K562 (cell line): Measurements from ENCODE around the gene RAB1B. TPM values are rescaled to one million over a fixed set of nuclear protein-coding genes. Genes with fewer than 3 reads are reported as not detected.
A peak's percentile ranks its signal among the peaks of the same experiment; 100 is the strongest.

ENCODE experiments used
- ATAC-seq: fragments of 200-7000 bp; cut with Tn5 transposase; 3 replicates; pipeline ENCODE4 v1.9.1; 2020; ENCODE audit warnings: moderate library complexity
- BruUV-seq: library from RNA; stranded (reverse); fragments of 400-500 nt; replicated peaks from 2 replicates; lab custom pipeline; 2021; lab: Mats Ljungman, UMichigan
- CTCF ChIA-PET: fragments of 300-600 bp; formaldehyde crosslinking; extraction: SDS; loops from one replicate; lab custom pipeline; 2021; ENCODE audit warnings: low intra/inter-chr PET ratio; lab: Yijun Ruan, JAX
- POLR2A ChIA-PET: fragments of 300-600, 350-650 bp; sonication (Branson Sonifier 250); formaldehyde crosslinking; extraction: SDS; loops from one replicate; lab custom pipeline; 2021; ENCODE audit warnings: antibody characterized with exemption, inconsistent platforms; lab: Yijun Ruan, JAX
- DNase-seq, 4 experiments: peaks; one replicate each; pipeline versions ENCODE4 v3.0.0 to v3.0.0-alpha.2; 2011 to 2018; ENCODE audit warnings: low spot score in 3 of 4, mixed read lengths in 3 of 4; ENCODE audit errors: extremely low read depth in 1 of 4
- FAIRE-seq: peaks from 2 replicates; lab custom pipeline; 2011; peaks lifted over from hg19 to GRCh38; lab: Jason Lieb, UNC
- H2AFZ ChIP-seq: 2 replicates; pipeline ENCODE4 v1.6.0; 2011; ENCODE audit warnings: low read depth, low read length, control low read depth, inconsistent platforms
- H3K27ac ChIP-seq: fragments of 200-600 bp; 3 replicates; pipeline ENCODE4 v1.8.0; 2011; ENCODE audit warnings: low read depth, mild to moderate bottlenecking, control low read depth, inconsistent platforms, low read length, moderate library complexity, mixed read lengths; ENCODE audit errors: extremely low read depth
- H3K27me3 ChIP-seq, 2 experiments: fragments of 300-600 bp in 1 of 2; 2 replicates in 1 of 2; 3 replicates in 1 of 2; pipeline versions ENCODE4 v1.6.0 to v1.8.0; 2011; ENCODE audit warnings: inconsistent platforms in 2 of 2, low read length in 2 of 2, mild to moderate bottlenecking in 1 of 2, mixed read lengths in 1 of 2, moderate library complexity in 1 of 2; ENCODE audit not compliant: control insufficient read depth in 2 of 2, insufficient read depth in 2 of 2
- H3K36me3 ChIP-seq: fragments of 300-600 bp; 3 replicates; pipeline ENCODE4 v1.8.0; 2011; ENCODE audit warnings: mild to moderate bottlenecking, low read length, inconsistent platforms; ENCODE audit not compliant: control insufficient read depth, insufficient read depth
- H3K4me1 ChIP-seq, 2 experiments: fragments of 200-600 bp in 1 of 2; replicated peaks in 1 of 2; 2 replicates in 1 of 2; 3 replicates in 1 of 2; pipeline versions ENCODE4 v1.5.1 to v1.8.0; 2011; ENCODE audit warnings: inconsistent platforms in 2 of 2, low read length in 2 of 2, mild to moderate bottlenecking in 1 of 2, mixed read lengths in 1 of 2, moderate library complexity in 1 of 2; ENCODE audit not compliant: control insufficient read depth in 2 of 2, insufficient read depth in 2 of 2
- H3K4me2 ChIP-seq: 2 replicates; pipeline ENCODE4 v1.6.1; 2011; ENCODE audit warnings: low read length, control low read depth, inconsistent platforms, mixed read lengths; ENCODE audit not compliant: insufficient read depth
- H3K4me3 ChIP-seq: fragments of 200-600 bp; sonication (generic), shearing (Covaris generic); 2 replicates; pipeline ENCODE4 v1.5.1; 2016; ENCODE audit warnings: control low read depth, inconsistent platforms
- H3K79me2 ChIP-seq: fragments of 200-600 bp; 3 replicates; pipeline ENCODE4 v1.8.0; 2011; ENCODE audit warnings: low read length, inconsistent platforms; ENCODE audit not compliant: control insufficient read depth, insufficient read depth
- H3K9ac ChIP-seq, 2 experiments: 2 replicates each; pipeline versions ENCODE4 v1.6.0 to v1.6.1; 2011; ENCODE audit warnings: low read depth in 2 of 2, low read length in 2 of 2, control low read depth in 1 of 2, inconsistent platforms in 1 of 2, mild to moderate bottlenecking in 1 of 2, mixed read lengths in 1 of 2; ENCODE audit not compliant: insufficient read depth in 1 of 2
- H3K9me1 ChIP-seq: one replicate; pipeline ENCODE4 v1.6.0; 2011; ENCODE audit warnings: inconsistent platforms, mild to moderate bottlenecking, low read length, moderate library complexity; ENCODE audit not compliant: control insufficient read depth, insufficient read depth
- H3K9me3 ChIP-seq: replicated peaks from 2 replicates; pipeline ENCODE4 v1.5.1; 2011; ENCODE audit warnings: low read depth, low read length, inconsistent platforms; ENCODE audit not compliant: control insufficient read depth, insufficient read depth
- H4K20me1 ChIP-seq: replicated peaks from 2 replicates; pipeline ENCODE4 v1.6.1; 2011; ENCODE audit warnings: low read length, inconsistent platforms, mixed read lengths; ENCODE audit not compliant: control insufficient read depth, insufficient read depth
- CBX1 ChIP-seq: sonication (generic); IDR thresholded peaks from 2 replicates; pipeline ENCODE4 v1.6.1; 2016; ENCODE audit warnings: antibody characterized with exemption, low read depth, mild to moderate bottlenecking
- CEBPB ChIP-seq: fragments of 450-650 bp; IDR thresholded peaks from 2 replicates; pipeline ENCODE4 v1.6.1; 2016; ENCODE audit warnings: missing genetic modification characterization, missing compliant biosample characterization
- CXXC5 ChIP-seq: fragments of 250-450 bp; sonication (Bioruptor Pico); IDR thresholded peaks from 2 replicates; pipeline ENCODE4 v1.8.0; 2022; ENCODE audit warnings: inconsistent platforms, mild to moderate bottlenecking, moderate library complexity
- ELF1 ChIP-seq: fragments of 200-800 bp; sonication (Bioruptor generic); IDR thresholded peaks from 2 replicates; pipeline ENCODE4 v1.6.1; 2016; ENCODE audit warnings: missing genetic modification characterization, missing compliant biosample characterization
- GATA2 ChIP-seq: sonication (generic); formaldehyde crosslinking; IDR thresholded peaks from 2 replicates; pipeline ENCODE4 v1.4.0; 2020; ENCODE audit warnings: mild to moderate bottlenecking, missing genetic modification reagents
- GATAD2B ChIP-seq: fragments of 450-650 bp; IDR thresholded peaks from 2 replicates; pipeline ENCODE4 v1.6.1; 2017; ENCODE audit warnings: mild to moderate bottlenecking, borderline replicate concordance
- HBP1 ChIP-seq: fragments of 450-650 bp; formaldehyde crosslinking; IDR thresholded peaks from 2 replicates; pipeline ENCODE4 v1.4.0; 2022; ENCODE audit warnings: missing genetic modification characterization
- KLF10 ChIP-seq: fragments of 250-450 bp; sonication (Bioruptor Pico); IDR thresholded peaks from 2 replicates; pipeline ENCODE4 v1.6.1; 2021; ENCODE audit warnings: matching md5 sums
- KLF13 ChIP-seq: fragments of 450-650 bp; IDR thresholded peaks from 2 replicates; pipeline ENCODE4 v1.6.1; 2016; ENCODE audit warnings: missing genetic modification characterization, low read depth, mild to moderate bottlenecking, missing compliant biosample characterization, moderate library complexity, borderline replicate concordance
- MYC ChIP-seq, 2 experiments: fragments of 250-450 bp in 1 of 2; sonication (Bioruptor Pico) in 1 of 2; IDR thresholded peaks; 2 replicates each; pipeline versions ENCODE4 v1.5.1 to v1.6.1; 2012 to 2021; ENCODE audit warnings: low read depth in 2 of 2, borderline replicate concordance in 1 of 2, improper control_type of control experiment in 1 of 2, low read length in 1 of 2, mild to moderate bottlenecking in 1 of 2, moderate library complexity in 1 of 2
- RBM15 ChIP-seq: fragments of 200-400 bp; formaldehyde crosslinking; IDR thresholded peaks from 2 replicates; pipeline ENCODE4 v1.6.1; 2018; ENCODE audit warnings: mild to moderate bottlenecking, low read length, moderate library complexity; ENCODE audit not compliant: insufficient read depth
- RNF2 ChIP-seq: sonication (generic); IDR thresholded peaks from 2 replicates; pipeline ENCODE4 v1.6.1; 2016
- TEAD2 ChIP-seq: fragments of 450-650 bp; IDR thresholded peaks from 2 replicates; pipeline ENCODE4 v1.6.1; 2016; ENCODE audit warnings: missing genetic modification characterization, control low read depth, missing compliant biosample characterization
- TGIF2 ChIP-seq: sonication (generic); formaldehyde crosslinking; IDR thresholded peaks from 2 replicates; pipeline ENCODE4 v1.8.1; 2022; ENCODE audit warnings: mild to moderate bottlenecking, missing genetic modification reagents, moderate library complexity
- ZBTB1 ChIP-seq: sonication (generic); formaldehyde crosslinking; IDR thresholded peaks from 2 replicates; pipeline ENCODE4 v1.8.1; 2023; ENCODE audit warnings: missing genetic modification reagents, low read depth, mild to moderate bottlenecking, borderline replicate concordance
- ZFP1 ChIP-seq: fragments of 450-650 bp; formaldehyde crosslinking; IDR thresholded peaks from 2 replicates; pipeline ENCODE4 v1.4.0; 2020; ENCODE audit warnings: mild to moderate bottlenecking, mixed read lengths
- WGBS: fragments of 100-300 bp; shearing (Covaris generic); methylation state at CpG from one replicate; pipeline ENCODE4 v1.1.6; 2016; ENCODE audit warnings: low coverage, mixed read lengths; ENCODE audit not compliant: insufficient coverage; ENCODE audit errors: missing lambda C conversion rate; 5-methylcytosine and 5-hydroxymethylcytosine counted together
- in situ Hi-C: fragments of 300-500 bp; cut with MboI; formaldehyde crosslinking; loops from 4 replicates; pipeline ENCODE4 v1.15.0; 2018; ENCODE audit warnings: inconsistent platforms, mixed read lengths
- intact Hi-C: fragments of 100-400 bp; cut with micrococcal nuclease; formaldehyde crosslinking; loops from 2 replicates; pipeline ENCODE4 v1.14.2; 2022
- polyA plus RNA-seq, 8 experiments: library from polyadenylated mRNA; depleted of rRNA in 4 of 8; stranded (reverse) in 5 of 8; unstranded in 3 of 8; fragments of >200 nt; fragmentation: Nextera tagmentation in 2 of 8; fragmentation: Illumina TruSeq in 1 of 8; extraction: Ambion mirVana in 2 of 8; extraction: Trizol in 1 of 8; gene quantifications; 2 replicates each; pipeline versions ENCODE4 v1.2.1 to v1.2.3, GENCODE V29; 2011 to 2014; ENCODE audit warnings: inconsistent platforms in 1 of 8, missing spikeins in 1 of 8
- total RNA-seq, 7 experiments: library from RNA; depleted of rRNA in 6 of 7; stranded (reverse); fragments of >200 nt in 6 of 7; fragmentation: Illumina TruSeq in 2 of 7; extraction: Trizol in 2 of 7; gene quantifications; 2 replicates each; pipeline versions ENCODE4 v1.2.1 to v1.2.3, GENCODE V29; 2011 to 2021; ENCODE audit warnings: low replicate concordance in 1 of 7

RAB1B gene
- total and polyA plus RNA-seq, 9 of the 15 experiments (the other 6 are each of a cell fraction or from before 2014, with no cell fraction given), result 5.6 to 146 (median 98.6) TPM

- H3K9ac ChIP-seq, result peak overlapping the region in 1 of 2 experiments; percentile 66; a peak in 1 of 4 replicates
- CTCF ChIA-PET, result no interaction called here
- peaks cover 16 to 72% of the 10 kb centered on the region in 2 experiments for H3K4me1 ChIP-seq
- 37% methylated on average over 9 of the region's 17 CpGs for WGBS
- H3K4me3 ChIP-seq, result no peak overlapping the region
- H3K9me3 ChIP-seq, result no peaks in the 10 kb centered on the region
- no peaks in the 10 kb centered on the region for H3K27me3 ChIP-seq
- POLR2A ChIA-PET, result interaction anchor here (0.5 to 0.9 kb wide), 5 partner anchors 12 to 930 kb away, joined by 3 to 6 read pairs (median 3); partner anchors contain the start of gene YIF1A
- FAIRE-seq (no peak), DNase-seq (no peak), ATAC-seq (no peak)
- no peaks in the 10 kb centered on the region for H4K20me1 ChIP-seq
- no peaks in the 10 kb centered on the region for H3K9me1 ChIP-seq
- in situ Hi-C loops, result no loop called here
- no peak overlapping the region for H3K4me2 ChIP-seq
- no peak overlapping the region for H3K27ac ChIP-seq
- H3K36me3 ChIP-seq, result no peaks in the 10 kb centered on the region
- BruUV-seq, result no TSS peak
- no peak overlapping the region for H2AFZ ChIP-seq
- H3K79me2 ChIP-seq, result no peaks in the 10 kb centered on the region
- intact Hi-C loops, result no loop called here
- TF ChIP-seq RBM15 (no peak), RNF2 (no peak), CEBPB (tag) (no peak), ZBTB1 (no peak), TEAD2 (no peak), CXXC5 (CRISPR knock-in tag) (no peak), ZFP1 (CRISPR knock-in tag) (no peak), CBX1 (no peak), HBP1 (CRISPR knock-in tag) (no peak), TGIF2 (no peak), GATA2 (CRISPR knock-in tag) (no peak), ELF1 (tag) (no peak), KLF10 (CRISPR knock-in tag) (no peak), GATAD2B (no peak), MYC (IDR thresholded peaks at IDR 0.05; ENCODE audit: low read depth, low read length) (no peak), MYC (CRISPR knock-in tag; IDR thresholded peaks at IDR 0.05; ENCODE audit: borderline replicate concordance, low read depth) (no peak), KLF13 (tag) (no peak)
These were observed 46.4 kb downstream of the RAB1B start for GRCh38 chr11:66314561-66315497.
